H1 (cell line): ENCODE results near the gene SLC35B2. TPM values are rescaled to one million over a fixed set of nuclear protein-coding genes. Genes with fewer than 3 reads are reported as not detected.
A peak's percentile ranks its signal among the peaks of the same experiment; 100 is the strongest.

Experiments
- CBX5 ChIP-seq: fragments of 300-800, 300-1000 bp; sonication (generic); IDR thresholded peaks from 2 replicates; pipeline ENCODE4 v1.7.1; 2016; ENCODE audit warnings: antibody characterized with exemption, low read length, low read depth
- CREB1 ChIP-seq: IDR thresholded peaks from 2 replicates; pipeline ENCODE4 v1.6.1; 2012; ENCODE audit warnings: inconsistent platforms
- EZH2 ChIP-seq: fragments of 200-600 bp; sonication (generic); IDR thresholded peaks from 2 replicates; pipeline ENCODE4 v1.7.1; 2012; ENCODE audit warnings: low read depth, mild to moderate bottlenecking, moderate library complexity, low read length, inconsistent platforms; ENCODE audit not compliant: severe bottlenecking
- GABPA ChIP-seq: IDR thresholded peaks from 2 replicates; pipeline ENCODE4 v1.6.1; 2011; ENCODE audit warnings: mild to moderate bottlenecking, low read length, moderate library complexity, borderline replicate concordance; ENCODE audit not compliant: insufficient read depth
- HDAC6 ChIP-seq: IDR thresholded peaks from one replicate; pipeline ENCODE4 v1.7.1; 2012; ENCODE audit warnings: low read depth, mild to moderate bottlenecking, inconsistent platforms, low read length, moderate library complexity
- JUND ChIP-seq: IDR thresholded peaks from 2 replicates; pipeline ENCODE4 v1.6.1; 2011; ENCODE audit warnings: mild to moderate bottlenecking, improper control_type of control experiment, low read length
- KDM5A ChIP-seq: fragments of 200-600 bp; IDR thresholded peaks from 2 replicates; pipeline ENCODE4 v1.7.1; 2012; ENCODE audit warnings: mild to moderate bottlenecking, low read length, inconsistent platforms, mixed read lengths
- NANOG ChIP-seq: IDR thresholded peaks from 2 replicates; pipeline ENCODE4 v1.6.1; 2011; ENCODE audit warnings: low read length, low read depth, mild to moderate bottlenecking, inconsistent platforms; ENCODE audit not compliant: insufficient read depth, poor library complexity, severe bottlenecking
- NRF1 ChIP-seq: IDR thresholded peaks from 2 replicates; pipeline ENCODE4 v1.6.1; 2011; ENCODE audit warnings: mild to moderate bottlenecking, low read depth, low read length, improper control_type of control experiment
- POLR2A ChIP-seq, 2 experiments: IDR thresholded peaks; 1 replicate in 1 of 2; 2 replicates in 1 of 2; pipeline ENCODE4 v1.6.1; 2011; ENCODE audit warnings: low read depth in 2 of 2, low read length in 2 of 2, mild to moderate bottlenecking in 2 of 2; ENCODE audit errors: control extremely low read depth in 1 of 2
- POLR2AphosphoS5 ChIP-seq: IDR thresholded peaks from 2 replicates; pipeline ENCODE4 v1.6.1; 2011; ENCODE audit warnings: low read depth, low read length
- POU5F1 ChIP-seq: IDR thresholded peaks from 2 replicates; pipeline ENCODE4 v1.6.1; 2011; ENCODE audit warnings: low read depth, mild to moderate bottlenecking, low read length, moderate library complexity
- RAD21 ChIP-seq, 2 experiments: IDR thresholded peaks in 1 of 2; conservative IDR thresholded peaks in 1 of 2; 2 replicates each; pipeline ENCODE4 v1.6.1; 2011; ENCODE audit warnings: low read depth in 2 of 2, low read length in 2 of 2, improper control_type of control experiment in 1 of 2, inconsistent platforms in 1 of 2, mild to moderate bottlenecking in 1 of 2, moderate library complexity in 1 of 2
- RXRA ChIP-seq: IDR thresholded peaks from 2 replicates; pipeline ENCODE4 v1.6.1; 2011; ENCODE audit warnings: low read depth, mild to moderate bottlenecking, low read length, moderate library complexity; ENCODE audit not compliant: insufficient read depth
- SIN3A ChIP-seq, 2 experiments: IDR thresholded peaks in 1 of 2; conservative IDR thresholded peaks in 1 of 2; 2 replicates each; pipeline ENCODE4 v1.6.1; 2011 to 2012; ENCODE audit warnings: low read length in 2 of 2, improper control_type of control experiment in 1 of 2, low read depth in 1 of 2, mild to moderate bottlenecking in 1 of 2
- SP2 ChIP-seq: IDR thresholded peaks from 2 replicates; pipeline ENCODE4 v1.6.1; 2012; ENCODE audit warnings: mild to moderate bottlenecking, low read length, inconsistent platforms
- SP4 ChIP-seq: IDR thresholded peaks from 2 replicates; pipeline ENCODE4 v1.6.1; 2012; ENCODE audit warnings: low read length, inconsistent platforms
- SUZ12 ChIP-seq: fragments of 200-600 bp; sonication (generic); IDR thresholded peaks from 2 replicates; pipeline ENCODE4 v1.6.1; 2012; ENCODE audit warnings: mild to moderate bottlenecking, inconsistent platforms, low read length, moderate library complexity, mixed read lengths
- TCF12 ChIP-seq: IDR thresholded peaks from 2 replicates; pipeline ENCODE4 v1.6.1; 2011; ENCODE audit warnings: low read depth, mild to moderate bottlenecking, low read length
- YY1 ChIP-seq: IDR thresholded peaks from 2 replicates; pipeline ENCODE4 v1.6.1; 2011; ENCODE audit warnings: low read depth, mild to moderate bottlenecking, low read length
- polyA plus RNA-seq, 7 experiments: library from polyadenylated mRNA; depleted of rRNA in 3 of 7; stranded (reverse) in 5 of 7; unstranded in 2 of 7; fragments of >200 nt in 5 of 7; fragments of 200-250 nt in 2 of 7; gene quantifications; 1 replicate in 5 of 7; 2 replicates in 1 of 7; 4 replicates in 1 of 7; pipeline versions ENCODE4 v1.2.1 to v1.2.3, GENCODE V29; 2011 to 2013; ENCODE audit warnings: missing spikeins in 2 of 7, mixed read lengths in 2 of 7
- total RNA-seq: library from RNA; stranded (reverse); fragmentation: NEBNext Ultra II Directional; extraction: Animal tissue kit (Norgen Biotek cat#: 25700); gene quantifications from 2 replicates; pipeline ENCODE4 v1.2.1, GENCODE V29; 2021
- TF ChIP-seq, protein P1 (sequence below): IDR thresholded peaks from 2 replicates; pipeline ENCODE4 v1.6.1; 2011; ENCODE audit warnings: low read depth, mild to moderate bottlenecking, low read length; ENCODE audit not compliant: insufficient read depth
- TF ChIP-seq, protein P2 (sequence below): IDR thresholded peaks from 2 replicates; pipeline ENCODE4 v1.6.1; 2012; ENCODE audit warnings: inconsistent platforms

SLC35B2 gene
- total and polyA plus RNA-seq, 2 of the 8 experiments (the other 6 are each of a cell fraction or from before 2014, with no cell fraction given): 29.5 to 65.0 TPM

- TF ChIP-seq POU5F1 (no peak), RXRA (no peak), CREB1 (peak; percentile 47; the same call in 1 of the 2 replicates), YY1 (peak; percentile 69; the same call in 1 of the 2 replicates), CBX5 (no peak), POLR2AphosphoS5 (peak; percentile 89; the same call in 1 of the 2 replicates), POLR2A (IDR thresholded peaks at IDR 0.05; ENCODE audit: control extremely low read depth in 1 of 2, low read depth in 2 of 2, low read length in 2 of 2) (peak in 1 of 2 experiments; percentile 38; a peak in 2 of 3 replicates), NRF1 (no peak), SP2 (no peak), NANOG (no peak), TCF12 (no peak), SUZ12 (no peak), SP4 (no peak), EZH2 (no peak), SIN3A (conservative IDR thresholded peaks at IDR 0.05 in 1 of 2, IDR thresholded peaks at IDR 0.05 in 1 of 2; ENCODE audit: low read depth in 1 of 2, low read length in 2 of 2) (0 out of 4 replicates have a peak, but pooled peaks have one; percentile 32 to 73), GABPA (no peak), JUND (no peak), RAD21 (IDR thresholded peaks at IDR 0.05 in 1 of 2, conservative IDR thresholded peaks at IDR 0.05 in 1 of 2; ENCODE audit: low read depth in 2 of 2, low read length in 2 of 2) (no peak), HDAC6 (no peak), KDM5A (no peak)
- TF ChIP-seq, protein P1, sequence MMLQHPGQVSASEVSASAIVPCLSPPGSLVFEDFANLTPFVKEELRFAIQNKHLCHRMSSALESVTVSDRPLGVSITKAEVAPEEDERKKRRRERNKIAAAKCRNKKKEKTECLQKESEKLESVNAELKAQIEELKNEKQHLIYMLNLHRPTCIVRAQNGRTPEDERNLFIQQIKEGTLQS: no peak
- TF ChIP-seq, protein P2, sequence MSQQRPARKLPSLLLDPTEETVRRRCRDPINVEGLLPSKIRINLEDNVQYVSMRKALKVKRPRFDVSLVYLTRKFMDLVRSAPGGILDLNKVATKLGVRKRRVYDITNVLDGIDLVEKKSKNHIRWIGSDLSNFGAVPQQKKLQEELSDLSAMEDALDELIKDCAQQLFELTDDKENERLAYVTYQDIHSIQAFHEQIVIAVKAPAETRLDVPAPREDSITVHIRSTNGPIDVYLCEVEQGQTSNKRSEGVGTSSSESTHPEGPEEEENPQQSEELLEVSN: peak; percentile 12; the same call in 1 of the 2 replicates
These were observed 9.7 kb downstream of the SLC35B2 start (continued) for GRCh38 chr6:44247338-44248302.
